ENCODE results near the gene NEO1. TPM values are rescaled to one million over a fixed set of nuclear protein-coding genes. Genes with fewer than 3 reads are reported as not detected.

The NEO1 gene
- polyA plus RNA-seq, 4 donors = 8.4 to 162 (median 21.7) TPM

DNA sequence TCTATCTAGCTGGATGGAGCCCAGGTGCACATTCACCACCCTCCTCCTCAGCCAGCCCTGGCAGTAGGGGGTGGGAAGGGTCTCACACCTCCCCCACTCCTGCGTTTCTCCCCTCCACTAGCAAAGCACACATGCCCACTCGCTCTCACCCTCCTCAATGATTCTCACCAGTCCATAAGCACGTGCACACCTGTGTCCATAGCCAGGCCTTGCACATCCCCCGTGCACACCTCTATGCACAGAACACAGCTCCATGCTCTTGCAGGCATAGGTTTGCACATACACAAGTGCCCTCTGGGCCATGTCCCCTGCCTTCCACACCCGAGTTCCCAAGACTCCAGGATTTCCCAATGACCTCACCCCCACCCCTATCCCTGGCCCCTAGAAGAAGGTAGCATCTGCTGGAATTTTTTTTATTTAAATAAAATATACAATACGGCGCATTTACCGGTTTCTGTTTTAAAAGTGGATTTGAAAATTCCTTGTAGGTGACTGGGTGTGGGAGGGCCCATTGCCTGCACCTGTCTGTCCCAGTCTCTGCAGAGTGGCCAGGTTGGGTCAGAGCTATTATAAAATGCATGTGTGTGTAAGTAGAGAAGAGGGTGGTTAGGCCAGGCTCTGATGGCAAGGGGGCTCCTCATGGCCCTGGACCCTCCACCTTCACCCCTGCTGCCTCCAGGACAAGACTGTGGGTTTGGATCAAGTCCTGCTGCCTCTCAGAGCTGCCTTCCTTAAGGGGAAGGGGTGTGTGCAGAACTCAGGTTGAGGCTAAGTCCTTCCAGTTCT, 267.4 kb downstream of the NEO1 start:
- no peak for FAIRE-seq
- H3K4me3 ChIP-seq (ENCODE audit: low read depth in 1 of 3, low read length in 3 of 3) = no peak overlapping the region
- H3K27me3 ChIP-seq (ENCODE audit: control insufficient read depth in 3 of 3, insufficient read depth in 3 of 3, low read length in 3 of 3) = peaks cover 0 to 12% (median 4%) of the 10 kb centered on the region in 3 donors
- no peak for DNase-seq
- H3K27ac ChIP-seq (ENCODE audit: low read depth in 1 of 3, low read length in 2 of 3) = no peak overlapping the region
- H3K4me1 ChIP-seq (ENCODE audit: control insufficient read depth in 3 of 3, insufficient read depth in 2 of 3, low read depth in 1 of 3, low read length in 2 of 3) = no peaks in the 10 kb centered on the region
- H3K9me3 ChIP-seq (ENCODE audit: control insufficient read depth in 2 of 2, insufficient read depth in 1 of 2, low read depth in 1 of 2, low read length in 1 of 2) = peaks cover 0 to 5% of the 10 kb centered on the region in 2 donors
- no peaks in the 10 kb centered on the region for H3K36me3 ChIP-seq (ENCODE audit: control insufficient read depth in 3 of 3, insufficient read depth in 2 of 3, low read depth in 1 of 3, low read length in 3 of 3)
- WGBS, 3 donors = 59 to 77% (median 67%) methylated on average over 8 of the region's 8 CpGs

DNA sequence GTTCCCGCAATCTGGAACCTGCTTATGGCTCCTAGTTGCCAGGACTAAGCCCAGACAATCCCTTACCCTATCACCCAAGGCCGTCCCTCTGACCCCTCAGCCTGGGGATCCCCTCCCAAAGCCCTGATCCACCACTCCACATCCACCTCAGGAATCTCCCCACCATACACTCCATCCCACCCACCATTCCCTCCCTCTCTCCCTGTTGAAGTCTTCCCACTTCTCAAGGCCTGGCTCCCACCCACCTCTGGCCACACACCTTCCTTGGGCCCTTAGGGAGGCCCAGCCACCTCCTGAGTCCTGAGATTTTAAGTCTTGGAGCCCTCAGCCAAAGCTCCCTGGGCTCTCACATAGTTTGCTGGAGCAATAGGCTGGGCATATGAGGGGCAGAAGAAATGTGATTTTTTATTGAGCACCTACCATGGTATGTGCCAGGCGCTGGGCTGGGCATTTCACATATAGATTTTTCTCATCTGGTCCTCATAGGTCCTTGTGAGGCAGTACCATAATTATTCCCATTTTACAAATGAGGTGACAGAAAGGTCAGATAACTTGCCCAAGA, 268.4 kb downstream of the NEO1 start:
- H3K27me3 ChIP-seq (ENCODE audit: control insufficient read depth in 3 of 3, insufficient read depth in 3 of 3, low read length in 3 of 3) = peaks cover 0 to 12% (median 7%) of the 10 kb centered on the region in 3 donors
- peaks cover 0 to 5% of the 10 kb centered on the region in 2 donors for H3K9me3 ChIP-seq (ENCODE audit: control insufficient read depth in 2 of 2, insufficient read depth in 1 of 2, low read depth in 1 of 2, low read length in 1 of 2)
- 84 to 96% (median 90%) methylated on average over 3 of the region's 3 CpGs for WGBS, 3 donors
- no peaks in the 10 kb centered on the region for H3K4me1 ChIP-seq (ENCODE audit: control insufficient read depth in 3 of 3, insufficient read depth in 2 of 3, low read depth in 1 of 3, low read length in 2 of 3)
- no peak for FAIRE-seq
- H3K4me3 ChIP-seq (ENCODE audit: low read depth in 1 of 3, low read length in 3 of 3) = no peak overlapping the region
- no peak for DNase-seq
- H3K36me3 ChIP-seq (ENCODE audit: control insufficient read depth in 3 of 3, insufficient read depth in 2 of 3, low read depth in 1 of 3, low read length in 3 of 3) = no peaks in the 10 kb centered on the region
- H3K27ac ChIP-seq (ENCODE audit: low read depth in 1 of 3, low read length in 2 of 3) = no peak overlapping the region

DNA sequence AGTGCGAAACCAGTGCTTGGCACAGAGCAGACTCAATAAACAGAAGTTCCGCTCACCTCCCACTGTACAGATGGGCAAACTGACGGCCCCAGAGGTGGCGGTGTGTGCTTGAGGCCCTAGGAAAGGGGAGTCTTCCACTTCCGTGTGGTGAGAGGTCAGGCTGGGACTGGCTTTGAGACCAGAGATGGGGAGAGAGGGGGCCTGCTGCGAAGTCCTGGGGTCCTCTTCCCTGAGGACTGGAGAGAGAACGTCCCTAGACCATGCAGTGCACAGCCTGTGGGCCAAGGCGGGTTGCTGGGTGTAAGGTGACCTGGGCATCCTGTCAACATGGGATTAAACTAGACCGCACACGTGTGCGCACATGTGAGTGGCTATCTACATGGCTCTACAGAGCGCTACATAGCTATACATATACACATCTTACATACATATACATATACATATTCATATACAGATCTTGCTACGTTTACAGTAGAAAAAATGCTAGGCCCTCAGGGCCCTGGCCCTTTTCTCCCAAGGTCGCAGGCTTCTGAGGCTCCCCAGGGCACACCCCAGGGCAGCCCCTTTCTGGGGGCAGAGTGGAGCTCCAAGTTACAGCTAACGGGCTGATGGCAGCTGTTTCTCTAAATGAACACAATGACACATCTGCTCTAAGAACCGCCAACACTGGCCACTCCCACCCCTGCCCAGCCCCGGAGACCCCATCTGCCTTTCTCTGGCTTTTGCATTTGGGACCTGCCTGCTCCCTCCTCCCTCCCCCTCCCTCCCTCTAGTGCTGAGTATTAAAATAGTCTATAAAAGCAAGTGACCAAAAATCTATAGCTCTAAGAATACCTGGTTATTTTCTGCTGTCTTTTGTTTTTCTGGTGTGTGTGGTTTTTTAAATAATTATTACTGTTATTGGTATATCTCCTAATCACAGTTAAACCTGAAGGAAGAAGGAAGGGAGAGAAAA, 269.5 kb downstream of the NEO1 start:
- WGBS, 3 donors = 75 to 83% (median 79%) methylated on average over 17 of the region's 17 CpGs
- peaks cover 0 to 12% (median 7%) of the 10 kb centered on the region in 3 donors for H3K27me3 ChIP-seq (ENCODE audit: control insufficient read depth in 3 of 3, insufficient read depth in 3 of 3, low read length in 3 of 3)
- no peak overlapping the region for H3K4me3 ChIP-seq (ENCODE audit: low read depth in 1 of 3, low read length in 3 of 3)
- no peak overlapping the region for H3K27ac ChIP-seq (ENCODE audit: low read depth in 1 of 3, low read length in 2 of 3)
- FAIRE-seq = no peak
- H3K9me3 ChIP-seq (ENCODE audit: control insufficient read depth in 2 of 2, insufficient read depth in 1 of 2, low read depth in 1 of 2, low read length in 1 of 2) = peaks cover 0 to 5% of the 10 kb centered on the region in 2 donors
- no peak for DNase-seq
- H3K36me3 ChIP-seq (ENCODE audit: control insufficient read depth in 3 of 3, insufficient read depth in 2 of 3, low read depth in 1 of 3, low read length in 3 of 3) = no peaks in the 10 kb centered on the region
- no peaks in the 10 kb centered on the region for H3K4me1 ChIP-seq (ENCODE audit: control insufficient read depth in 3 of 3, insufficient read depth in 2 of 3, low read depth in 1 of 3, low read length in 2 of 3)

DNA sequence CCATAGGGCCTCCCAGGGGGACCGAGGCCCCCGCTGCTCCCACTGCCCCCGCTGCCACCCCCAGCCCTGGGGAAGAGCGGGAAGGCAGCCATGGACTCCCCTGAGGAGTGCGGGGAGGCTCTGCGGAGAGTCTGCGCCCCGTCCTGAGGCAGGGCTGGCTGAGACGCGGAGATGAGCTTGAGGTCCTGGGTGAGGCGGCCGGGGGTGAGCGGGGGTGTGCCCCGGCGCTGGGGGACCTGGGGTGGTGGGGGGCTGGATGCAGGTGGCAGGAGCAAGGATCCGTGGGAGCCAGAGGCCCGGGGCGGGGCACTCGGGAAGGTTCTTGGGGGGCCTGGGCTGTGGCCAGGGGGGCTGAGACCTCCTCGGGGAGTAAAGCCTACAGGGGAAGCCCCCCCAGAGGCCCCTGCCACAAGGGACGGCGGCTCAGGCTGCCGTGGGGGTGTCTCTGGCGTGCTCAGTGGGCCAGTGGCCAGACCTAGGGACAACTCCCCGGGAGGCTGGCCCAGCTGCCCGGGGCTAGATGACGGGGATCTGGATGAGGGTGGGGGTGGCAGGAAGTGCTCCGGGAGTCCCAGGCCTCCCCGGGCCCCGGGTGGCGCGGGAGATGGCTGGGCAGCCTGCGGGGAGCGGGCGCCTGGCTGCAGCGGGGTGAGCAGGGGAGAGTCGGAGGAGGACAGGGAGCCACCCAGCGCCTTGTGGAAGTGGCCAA, 270.6 kb downstream of the NEO1 start:
- no peak overlapping the region for H3K27ac ChIP-seq (ENCODE audit: low read depth in 1 of 3, low read length in 2 of 3)
- H3K36me3 ChIP-seq (ENCODE audit: control insufficient read depth in 3 of 3, insufficient read depth in 2 of 3, low read depth in 1 of 3, low read length in 3 of 3) = no peaks in the 10 kb centered on the region
- no peak overlapping the region for H3K4me3 ChIP-seq (ENCODE audit: low read depth in 1 of 3, low read length in 3 of 3)
- no peak for FAIRE-seq
- H3K9me3 ChIP-seq (ENCODE audit: control insufficient read depth in 2 of 2, insufficient read depth in 1 of 2, low read depth in 1 of 2, low read length in 1 of 2) = peaks cover 0 to 5% of the 10 kb centered on the region in 2 donors
- no peak for DNase-seq
- H3K27me3 ChIP-seq (ENCODE audit: control insufficient read depth in 3 of 3, insufficient read depth in 3 of 3, low read length in 3 of 3) = peaks cover 0 to 12% (median 4%) of the 10 kb centered on the region in 3 donors
- no peaks in the 10 kb centered on the region for H3K4me1 ChIP-seq (ENCODE audit: control insufficient read depth in 3 of 3, insufficient read depth in 2 of 3, low read depth in 1 of 3, low read length in 2 of 3)
- WGBS, 3 donors = 83 to 89% (median 84%) methylated on average over 33 to 38 of the region's 38 CpGs

DNA sequence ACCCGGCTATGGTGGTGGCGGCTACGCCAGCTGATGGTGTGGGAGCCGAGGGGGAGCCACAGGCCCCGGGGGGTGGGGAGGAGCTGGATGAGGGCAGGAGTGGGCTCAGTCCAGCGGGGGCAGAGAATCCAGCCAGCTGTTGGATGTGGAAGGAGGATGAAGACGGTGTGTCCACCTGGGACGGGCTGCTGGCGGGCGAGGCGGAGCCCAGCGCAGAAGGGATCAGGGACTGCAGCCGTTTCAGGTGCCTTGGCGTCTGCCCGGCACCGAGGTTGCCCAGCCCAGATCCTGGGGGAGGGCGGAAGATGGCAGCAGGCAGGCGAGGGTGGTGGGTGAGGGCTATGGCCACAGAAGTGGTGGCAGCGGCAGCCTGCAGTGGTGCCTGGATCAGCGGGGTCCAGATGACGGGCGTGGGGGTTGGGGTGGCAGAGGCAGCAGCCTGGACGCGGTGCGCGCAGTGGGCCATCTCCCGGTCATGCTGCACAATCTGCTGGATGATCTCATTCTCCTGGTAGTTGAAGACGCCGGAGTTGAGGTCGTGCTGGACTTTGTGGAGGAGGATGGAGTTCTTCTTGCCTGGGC, 271.2 kb downstream of the NEO1 start:
- Histone ChIP-seq H3K4me3 (ENCODE audit: low read depth in 1 of 3, low read length in 3 of 3) (no peak overlapping the region), H3K4me1 (ENCODE audit: control insufficient read depth in 3 of 3, insufficient read depth in 2 of 3, low read depth in 1 of 3, low read length in 2 of 3) (no peaks in the 10 kb centered on the region), H3K27ac (ENCODE audit: low read depth in 1 of 3, low read length in 2 of 3) (no peak overlapping the region), H3K27me3 (ENCODE audit: control insufficient read depth in 3 of 3, insufficient read depth in 3 of 3, low read length in 3 of 3) (peaks cover 0 to 10% (median 3%) of the 10 kb centered on the region in 3 donors), H3K9me3 (ENCODE audit: control insufficient read depth in 2 of 2, insufficient read depth in 1 of 2, low read depth in 1 of 2, low read length in 1 of 2) (peaks cover 0 to 5% of the 10 kb centered on the region in 2 donors), H3K36me3 (ENCODE audit: control insufficient read depth in 3 of 3, insufficient read depth in 2 of 3, low read depth in 1 of 3, low read length in 3 of 3) (no peaks in the 10 kb centered on the region)
- FAIRE-seq (no peak), DNase-seq (no peak)
- 89 to 91% (median 90%) methylated on average over 26 to 30 of the region's 30 CpGs for WGBS, 3 donors

DNA sequence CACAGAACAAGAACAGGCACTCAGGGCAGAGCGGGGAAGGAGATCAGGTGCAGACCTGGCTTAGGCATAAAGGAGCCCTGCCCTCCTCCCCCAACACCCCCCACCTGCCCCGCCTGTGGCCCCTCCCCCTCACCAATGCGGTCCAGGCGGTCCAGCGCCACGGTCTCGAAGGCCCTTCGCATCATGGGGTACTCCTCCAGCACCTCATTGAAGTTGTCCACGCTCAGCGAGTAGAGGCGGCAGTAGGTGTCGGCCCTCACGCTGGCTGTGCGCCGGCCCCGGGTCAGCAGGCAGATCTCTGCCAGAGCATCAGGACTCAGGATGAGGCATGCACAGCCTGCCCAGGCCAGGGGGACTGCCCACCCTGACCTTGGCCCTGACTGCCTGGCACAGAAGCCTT, 271.7 kb downstream of the NEO1 start:
- DNase-seq (no peak), FAIRE-seq (no peak)
- Histone ChIP-seq H3K9me3 (ENCODE audit: control insufficient read depth in 2 of 2, insufficient read depth in 1 of 2, low read depth in 1 of 2, low read length in 1 of 2) (peaks cover 0 to 5% of the 10 kb centered on the region in 2 donors), H3K27ac (ENCODE audit: low read depth in 1 of 3, low read length in 2 of 3) (no peak overlapping the region), H3K27me3 (ENCODE audit: control insufficient read depth in 3 of 3, insufficient read depth in 3 of 3, low read length in 3 of 3) (peaks cover 0 to 6% (median 3%) of the 10 kb centered on the region in 3 donors), H3K4me1 (ENCODE audit: control insufficient read depth in 3 of 3, insufficient read depth in 2 of 3, low read depth in 1 of 3, low read length in 2 of 3) (no peaks in the 10 kb centered on the region), H3K4me3 (ENCODE audit: low read depth in 1 of 3, low read length in 3 of 3) (no peak overlapping the region), H3K36me3 (ENCODE audit: control insufficient read depth in 3 of 3, insufficient read depth in 2 of 3, low read depth in 1 of 3, low read length in 3 of 3) (no peaks in the 10 kb centered on the region)
- 92 to 95% (median 94%) methylated on average over 15 to 16 of the region's 16 CpGs for WGBS, 3 donors

DNA sequence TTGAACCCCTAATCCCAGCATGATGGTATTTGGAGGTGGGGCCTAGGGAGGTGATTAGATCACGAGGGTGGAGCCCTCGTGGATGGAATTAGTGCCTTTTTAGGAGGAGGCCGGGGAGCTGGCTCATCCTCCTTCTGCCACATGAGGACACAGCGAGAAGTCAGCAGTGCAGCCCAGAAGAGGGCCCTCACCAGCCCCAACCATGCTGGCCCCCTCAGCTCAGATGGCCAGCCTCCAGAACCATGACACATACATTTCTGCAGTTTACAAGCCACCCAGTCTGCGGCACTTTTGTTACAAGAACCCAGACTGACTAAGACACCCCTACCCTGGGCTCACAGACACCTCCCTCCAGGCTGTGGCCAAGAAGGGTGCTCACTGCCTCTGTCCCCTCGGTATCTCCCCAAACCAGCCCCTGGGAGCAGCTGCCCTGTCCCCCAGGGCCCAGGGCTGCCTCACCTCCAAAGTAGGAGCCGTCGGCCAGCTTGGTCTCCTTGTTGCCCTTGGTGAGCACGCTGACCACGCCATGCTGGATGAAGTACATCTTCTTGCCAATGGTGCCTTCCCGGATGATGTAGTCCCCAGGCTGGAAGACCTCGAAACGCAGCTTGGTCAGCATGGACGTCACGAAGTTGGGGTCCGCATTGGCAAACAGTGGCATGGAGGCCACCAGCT, 272.4 kb downstream of the NEO1 start:
- FAIRE-seq (no peak), DNase-seq (no peak)
- H3K27me3 ChIP-seq (ENCODE audit: control insufficient read depth in 3 of 3, insufficient read depth in 3 of 3, low read length in 3 of 3) = peaks cover 0 to 3% (median 0%) of the 10 kb centered on the region in 3 donors
- no peak overlapping the region for H3K4me3 ChIP-seq (ENCODE audit: low read depth in 1 of 3, low read length in 3 of 3)
- no peaks in the 10 kb centered on the region for H3K36me3 ChIP-seq (ENCODE audit: control insufficient read depth in 3 of 3, insufficient read depth in 2 of 3, low read depth in 1 of 3, low read length in 3 of 3)
- H3K4me1 ChIP-seq (ENCODE audit: control insufficient read depth in 3 of 3, insufficient read depth in 2 of 3, low read depth in 1 of 3, low read length in 2 of 3) = no peaks in the 10 kb centered on the region
- H3K27ac ChIP-seq (ENCODE audit: low read depth in 1 of 3, low read length in 2 of 3) = no peak overlapping the region
- 92 to 93% (median 92%) methylated on average over 16 of the region's 16 CpGs for WGBS, 3 donors
- H3K9me3 ChIP-seq (ENCODE audit: control insufficient read depth in 2 of 2, insufficient read depth in 1 of 2, low read depth in 1 of 2, low read length in 1 of 2) = peaks cover 0 to 5% of the 10 kb centered on the region in 2 donors

Measured in small intestine (tissue), 7 donors.